HG03060 (cell line): Measurements from ENCODE around the gene PCSK6.

Experiments
- ATAC-seq: cut with Tn5 transposase; IDR thresholded peaks from one replicate; pipeline ENCODE4 v1.9.1; 2021; ENCODE audit warnings: low read depth, moderate number of reproducible peaks; ENCODE audit not compliant: unreplicated experiment

PCSK6 gene

GRCh38 chr15:101318839-101319238 lies 170.7 kb downstream of the PCSK6 start:
- no peak for ATAC-seq

DNA sequence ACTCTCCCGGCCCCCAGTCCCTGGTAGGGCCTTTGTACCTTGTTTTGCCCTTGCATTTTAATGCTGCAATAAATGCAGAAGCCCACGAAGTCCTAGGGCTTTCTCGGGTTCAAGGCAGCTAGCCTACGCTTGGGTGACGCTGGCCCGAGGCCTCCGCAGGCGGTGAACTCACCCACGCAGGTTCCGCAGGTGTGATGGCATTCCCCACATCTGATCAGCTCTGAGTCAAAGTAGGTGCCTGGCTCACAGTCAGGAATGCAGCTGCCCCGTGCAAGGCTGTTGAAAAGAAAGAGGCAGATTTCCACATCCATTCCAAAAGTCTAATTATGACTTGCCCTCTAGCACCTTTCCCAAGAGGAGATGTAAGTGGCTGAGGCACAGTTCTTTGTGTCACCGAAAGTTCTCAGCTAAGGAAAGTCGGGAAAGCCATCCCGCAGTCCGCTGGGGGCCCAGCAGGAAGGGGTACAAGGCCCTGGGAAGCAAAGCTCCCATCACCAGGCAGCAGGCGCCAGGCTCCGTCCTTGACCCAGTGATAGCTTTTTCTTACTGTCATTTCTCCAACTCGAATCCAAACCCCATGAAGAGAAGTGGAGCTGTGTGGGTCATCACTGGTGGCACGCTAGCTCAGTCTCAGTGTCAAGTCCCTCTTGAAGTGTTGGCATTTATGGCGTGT lies 171.2 kb downstream of the PCSK6 start:
- no peak for ATAC-seq

- ATAC-seq, result no peak
These were observed 172.1 kb downstream of the PCSK6 start for GRCh38 chr15:101317336-101317872.

DNA sequence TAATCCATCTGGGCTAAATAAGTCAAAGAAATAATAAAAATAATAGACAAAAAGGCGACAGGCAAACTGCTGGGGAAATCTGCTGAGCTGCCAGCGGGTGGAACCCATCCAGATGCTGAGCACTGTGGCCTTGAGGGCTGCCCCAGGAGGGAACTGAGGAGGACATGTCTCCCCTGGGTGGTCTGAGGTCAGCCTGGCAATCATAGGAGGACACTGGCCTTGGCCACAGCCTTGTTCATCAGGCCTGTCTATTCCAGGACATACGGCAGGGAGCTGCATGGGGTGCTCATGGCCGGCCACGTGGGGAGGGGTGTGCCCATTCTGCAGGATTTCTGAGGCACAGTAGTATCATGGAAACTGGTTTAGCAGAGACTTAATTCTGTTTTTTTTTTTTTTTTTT lies 173.0 kb downstream of the PCSK6 start:
- no peak for ATAC-seq

GRCh38 chr15:101315736-101316135 lies 173.8 kb downstream of the PCSK6 start:
- ATAC-seq, result no peak

DNA sequence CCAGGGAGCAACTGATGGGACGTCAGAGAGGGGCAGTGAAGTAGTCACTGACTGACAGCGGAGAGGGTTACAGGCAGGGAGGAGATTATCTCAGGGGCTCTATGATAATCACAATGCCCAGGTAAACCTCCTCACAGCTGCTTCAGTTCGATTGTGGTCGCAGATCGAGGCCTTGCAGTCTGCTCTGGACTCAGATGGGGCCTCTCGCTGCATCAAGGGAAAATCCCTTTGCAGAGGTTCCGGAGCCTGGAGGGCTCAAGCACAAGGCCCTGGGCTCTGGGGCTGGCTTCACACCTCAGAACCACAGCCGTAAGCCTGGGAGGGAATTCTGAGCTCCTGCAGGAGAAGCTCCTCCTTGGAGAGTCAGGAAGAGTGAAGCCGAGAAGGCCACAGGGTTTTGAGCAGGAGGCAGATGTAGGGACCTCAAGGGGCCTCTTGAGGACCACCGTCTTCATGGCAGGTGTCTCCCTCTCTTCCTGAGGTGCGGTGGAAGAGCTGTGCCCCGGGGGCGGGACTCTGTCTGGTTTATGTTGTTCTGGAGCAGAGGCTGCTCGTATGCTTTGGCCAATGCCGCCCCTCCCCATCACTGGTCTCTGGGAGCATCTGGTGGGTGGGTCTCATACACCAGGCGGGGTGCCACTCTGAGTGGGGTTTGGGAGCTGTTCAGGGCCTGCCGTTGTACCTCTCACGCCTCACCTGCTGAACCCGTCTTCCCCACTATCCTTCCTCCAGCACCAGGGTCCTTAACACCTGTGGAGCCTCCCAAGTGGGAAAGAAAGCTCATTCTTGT lies 175.0 kb downstream of the PCSK6 start:
- ATAC-seq, result no peak

DNA sequence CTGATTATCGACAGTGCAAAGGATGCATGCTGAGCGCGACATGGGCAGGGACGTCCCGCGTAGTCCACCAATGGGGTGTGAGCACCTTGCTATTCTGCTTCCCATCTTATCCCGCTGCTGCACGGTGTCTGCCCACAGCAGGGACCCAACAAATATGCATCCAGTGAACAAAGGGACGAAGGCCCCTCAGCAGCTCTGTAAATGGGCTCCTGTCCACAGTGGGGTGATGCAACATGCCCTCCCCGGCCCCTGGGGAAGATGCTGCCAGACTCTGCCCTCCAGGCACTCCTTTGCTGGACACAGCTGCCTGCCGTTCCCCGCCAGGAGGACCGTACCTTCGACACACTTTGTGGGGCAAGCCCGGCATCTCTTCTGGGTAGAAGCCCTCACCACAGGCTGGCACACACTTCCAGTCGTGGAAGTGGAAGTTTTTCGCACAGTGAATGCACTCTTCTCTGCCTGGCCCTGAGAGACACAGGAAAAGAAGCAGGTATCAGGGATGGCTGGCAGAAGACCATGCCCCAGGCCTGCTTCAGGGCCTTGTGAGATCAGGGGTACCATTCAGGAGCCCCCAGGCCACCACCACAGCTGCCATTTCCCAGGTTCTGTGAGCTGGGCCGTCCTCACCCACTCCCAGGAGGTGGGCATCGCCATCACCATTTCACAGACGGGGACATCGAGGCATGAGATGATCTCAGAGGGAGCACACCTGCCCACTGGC lies 176.3 kb downstream of the PCSK6 start:
- no peak for ATAC-seq

- ATAC-seq, result no peak
These were observed 179.0 kb downstream of the PCSK6 start for GRCh38 chr15:101310508-101310907.

DNA sequence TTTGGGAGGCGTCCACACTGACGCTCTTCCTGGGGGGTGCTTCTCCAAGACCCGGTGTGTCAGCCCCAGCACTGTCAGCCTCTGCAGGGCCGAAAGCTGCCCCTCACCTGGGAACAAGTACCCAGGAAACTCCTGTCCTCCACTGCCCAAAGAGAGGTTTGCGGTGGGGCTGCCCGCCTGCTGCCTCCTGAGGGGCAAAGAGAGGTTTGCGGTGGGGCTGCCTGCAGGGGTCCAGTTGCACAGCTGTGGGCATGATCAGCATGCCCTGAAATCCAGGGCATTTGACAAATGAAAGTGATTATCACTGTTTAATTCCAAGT lies 179.4 kb downstream of the PCSK6 start:
- ATAC-seq, result no peak

DNA sequence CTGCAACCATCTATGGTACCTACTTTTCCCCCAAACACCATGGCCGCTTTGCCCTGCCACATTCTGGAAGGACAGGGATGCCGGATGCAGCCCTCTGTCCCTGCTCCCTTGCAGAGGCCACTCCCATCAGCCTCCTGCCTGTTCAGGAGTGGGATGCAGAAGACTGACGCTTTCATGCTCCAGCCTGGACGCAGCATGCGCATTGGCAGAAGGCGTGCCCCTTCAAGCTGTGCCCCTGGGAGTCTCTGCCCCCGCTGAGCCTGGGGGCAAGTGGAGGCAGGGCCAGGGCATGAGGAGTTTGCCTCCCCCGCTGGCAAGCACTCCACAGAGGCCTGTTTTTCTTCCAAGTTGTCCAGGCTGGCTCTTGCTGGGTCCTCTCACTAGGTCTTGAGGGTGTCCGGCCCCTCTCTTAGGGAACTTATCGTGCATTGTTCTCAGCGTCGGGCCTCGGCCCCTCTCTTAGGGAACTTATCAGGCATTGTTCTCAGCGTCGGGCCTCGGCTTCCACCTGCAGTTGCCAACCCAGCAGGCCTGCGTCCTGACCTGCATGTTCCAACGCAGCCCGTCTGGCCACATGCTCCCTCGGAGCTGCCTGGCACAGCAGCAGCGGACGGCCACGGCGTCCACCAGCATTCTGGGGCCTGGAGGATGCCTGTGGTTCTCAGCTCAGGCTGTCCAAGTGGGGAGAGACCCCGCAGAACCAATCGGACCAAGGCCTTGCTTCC lies 179.9 kb downstream of the PCSK6 start:
- no peak for ATAC-seq

- ATAC-seq, result no peak
These were observed 180.7 kb downstream of the PCSK6 start for GRCh38 chr15:101308604-101309435.

- ATAC-seq, result no peak
These were observed 181.5 kb downstream of the PCSK6 start for GRCh38 chr15:101307897-101308603.

DNA sequence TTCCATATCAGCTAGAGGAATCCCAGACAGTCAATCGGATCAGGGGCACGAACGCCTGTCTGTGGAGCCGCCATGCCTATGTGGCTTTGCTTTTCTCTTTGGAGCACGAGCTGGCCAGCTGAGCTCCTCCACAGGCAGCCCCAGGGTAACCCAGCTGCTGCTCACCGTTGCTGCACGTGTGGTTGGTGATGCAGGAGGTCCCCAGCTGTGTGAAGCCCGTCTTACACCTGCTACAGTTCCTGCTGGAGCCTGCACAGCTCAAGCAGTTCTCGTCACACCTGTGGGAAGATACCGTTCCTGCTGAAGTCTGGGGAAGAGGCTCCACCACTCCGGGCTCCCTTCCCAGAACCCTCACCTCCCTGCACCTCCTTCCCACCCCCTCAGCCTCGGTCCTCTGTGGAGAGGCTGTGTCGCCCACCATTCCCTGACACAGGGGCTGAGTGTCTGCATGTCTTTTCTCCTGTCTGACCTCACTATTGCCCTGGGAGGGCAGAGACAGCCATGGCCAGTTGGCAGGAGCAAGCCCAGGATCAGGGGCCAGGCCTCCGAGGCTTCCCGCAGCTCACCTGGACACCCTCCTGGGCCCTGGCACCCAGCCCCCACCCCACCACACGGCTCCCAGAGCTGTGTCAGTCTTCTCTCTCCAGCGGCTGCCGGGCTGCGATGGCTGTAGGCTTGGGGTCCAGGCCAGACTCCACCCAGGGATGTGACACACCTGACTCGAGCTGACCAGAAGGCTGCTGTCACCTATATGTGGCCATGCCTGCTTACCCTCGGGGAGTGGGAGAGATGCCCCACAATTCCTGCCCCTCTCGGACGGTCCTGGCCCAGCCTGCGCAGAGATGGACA lies 182.2 kb downstream of the PCSK6 start:
- no peak for ATAC-seq

DNA sequence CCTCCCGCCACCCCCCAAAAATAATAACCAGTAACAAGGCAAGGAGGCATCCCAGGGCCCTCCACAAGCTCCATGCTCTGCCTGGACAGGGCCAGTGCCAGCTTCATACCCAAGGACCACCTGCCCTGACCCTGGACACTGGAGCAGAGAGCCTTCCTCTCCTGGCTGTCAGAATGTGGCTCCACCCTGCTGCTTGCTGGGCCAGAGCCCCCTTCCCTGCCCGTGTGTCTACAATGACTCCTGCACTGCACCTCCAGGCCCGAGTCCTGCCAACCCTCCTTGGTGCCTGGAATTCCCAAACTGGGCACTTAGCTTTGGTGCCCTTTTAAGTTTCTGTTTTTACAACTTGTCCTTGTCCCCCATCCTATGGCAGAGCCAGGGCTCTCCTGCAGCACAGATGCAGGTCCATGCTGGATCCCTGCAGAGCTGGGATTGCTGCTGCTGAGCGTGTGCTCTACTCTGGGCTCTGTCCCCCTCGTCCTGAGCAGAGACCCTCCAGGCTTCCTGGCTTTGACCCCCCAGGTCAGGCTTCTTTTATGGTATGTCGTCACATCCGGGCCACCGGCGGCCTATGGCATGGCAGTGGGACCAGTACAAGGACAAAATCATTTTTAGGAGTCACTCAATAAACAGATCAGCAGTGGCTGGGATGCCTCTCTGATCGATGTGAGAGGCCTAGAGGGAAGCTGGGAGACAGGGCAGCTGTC lies 183.0 kb downstream of the PCSK6 start:
- ATAC-seq, result no peak

DNA sequence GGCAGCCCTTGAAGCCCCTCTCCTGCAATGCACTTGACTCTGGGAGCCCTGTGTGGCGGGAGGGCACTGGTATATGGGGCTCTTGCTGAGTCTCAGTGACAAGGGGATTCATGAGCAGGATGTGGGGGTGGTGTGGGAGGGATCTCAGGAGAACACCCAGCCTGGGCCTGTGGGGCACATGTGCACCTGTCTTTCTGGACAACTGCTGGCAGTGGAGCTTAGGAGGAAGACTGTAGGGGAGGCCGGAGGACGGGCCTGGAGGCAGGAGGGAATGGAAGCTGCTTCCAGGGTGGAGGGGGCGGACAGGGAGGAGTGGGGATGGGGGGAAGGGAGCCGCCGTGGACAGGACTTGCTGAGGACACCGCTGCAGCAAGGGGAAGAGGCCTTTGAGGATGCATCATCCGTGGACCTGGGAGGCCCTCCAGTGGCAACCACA lies 183.7 kb downstream of the PCSK6 start:
- no peak for ATAC-seq

GRCh38 chr15:101303408-101303807 lies 186.1 kb downstream of the PCSK6 start:
- ATAC-seq, result no peak
